ENCODE measurements around the gene SLC7A7. TPM values are rescaled to one million over a fixed set of nuclear protein-coding genes. Genes with fewer than 3 reads are reported as not detected.

SLC7A7 gene
- total and polyA plus RNA-seq, 2 of the 13 experiments (the other 11 are each of a cell fraction or from before 2014, with no cell fraction given), result 0.13 to 0.63 TPM

DNA sequence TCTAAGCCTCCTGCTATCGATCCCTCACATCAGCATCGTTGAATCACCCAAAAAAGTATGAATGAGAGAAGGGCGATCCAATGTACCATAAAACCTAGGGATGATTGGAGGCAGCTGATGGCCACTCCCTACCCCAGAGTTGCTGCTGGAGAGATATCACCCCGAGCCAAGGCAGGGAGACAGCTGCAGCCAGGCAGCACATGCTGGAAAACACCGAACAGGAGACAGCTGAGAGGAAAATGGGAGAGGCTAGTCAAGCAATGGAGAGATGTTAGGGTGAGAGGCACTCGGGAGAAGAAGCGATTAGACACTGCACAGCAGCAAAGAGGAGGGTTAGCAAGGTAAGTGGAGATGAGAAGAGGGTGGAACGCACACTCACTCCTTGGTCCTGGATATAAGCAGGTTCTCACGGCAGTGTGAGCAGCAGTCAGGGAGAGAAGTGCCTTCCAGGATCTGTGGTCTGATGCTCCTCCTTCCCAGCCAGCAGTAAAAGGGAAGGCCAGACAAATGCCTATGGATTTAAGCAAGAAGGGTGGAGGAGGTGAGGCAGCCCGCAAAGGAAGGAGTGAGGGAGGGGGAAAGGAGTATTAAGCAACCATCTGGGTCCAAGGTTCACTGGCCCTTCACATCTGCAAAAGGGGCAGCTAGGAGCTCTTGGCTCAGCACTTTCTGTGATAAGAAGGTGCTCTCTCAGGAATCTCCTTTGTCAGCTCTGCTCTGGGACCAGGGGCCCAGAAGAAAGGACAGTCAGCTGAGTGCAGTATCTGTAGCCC is at the start of gene SLC7A7 (continued):
- TF ChIP-seq, protein P1, sequence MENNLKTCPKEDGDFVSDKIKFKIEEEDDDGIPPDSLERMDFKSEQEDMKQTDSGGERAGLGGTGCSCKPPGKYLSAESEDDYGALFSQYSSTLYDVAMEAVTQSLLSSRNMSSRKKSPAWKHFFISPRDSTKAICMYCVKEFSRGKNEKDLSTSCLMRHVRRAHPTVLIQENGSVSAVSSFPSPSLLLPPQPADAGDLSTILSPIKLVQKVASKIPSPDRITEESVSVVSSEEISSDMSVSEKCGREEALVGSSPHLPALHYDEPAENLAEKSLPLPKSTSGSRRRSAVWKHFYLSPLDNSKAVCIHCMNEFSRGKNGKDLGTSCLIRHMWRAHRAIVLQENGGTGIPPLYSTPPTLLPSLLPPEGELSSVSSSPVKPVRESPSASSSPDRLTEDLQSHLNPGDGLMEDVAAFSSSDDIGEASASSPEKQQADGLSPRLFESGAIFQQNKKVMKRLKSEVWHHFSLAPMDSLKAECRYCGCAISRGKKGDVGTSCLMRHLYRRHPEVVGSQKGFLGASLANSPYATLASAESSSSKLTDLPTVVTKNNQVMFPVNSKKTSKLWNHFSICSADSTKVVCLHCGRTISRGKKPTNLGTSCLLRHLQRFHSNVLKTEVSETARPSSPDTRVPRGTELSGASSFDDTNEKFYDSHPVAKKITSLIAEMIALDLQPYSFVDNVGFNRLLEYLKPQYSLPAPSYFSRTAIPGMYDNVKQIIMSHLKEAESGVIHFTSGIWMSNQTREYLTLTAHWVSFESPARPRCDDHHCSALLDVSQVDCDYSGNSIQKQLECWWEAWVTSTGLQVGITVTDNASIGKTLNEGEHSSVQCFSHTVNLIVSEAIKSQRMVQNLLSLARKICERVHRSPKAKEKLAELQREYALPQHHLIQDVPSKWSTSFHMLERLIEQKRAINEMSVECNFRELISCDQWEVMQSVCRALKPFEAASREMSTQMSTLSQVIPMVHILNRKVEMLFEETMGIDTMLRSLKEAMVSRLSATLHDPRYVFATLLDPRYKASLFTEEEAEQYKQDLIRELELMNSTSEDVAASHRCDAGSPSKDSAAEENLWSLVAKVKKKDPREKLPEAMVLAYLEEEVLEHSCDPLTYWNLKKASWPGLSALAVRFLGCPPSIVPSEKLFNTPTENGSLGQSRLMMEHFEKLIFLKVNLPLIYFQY (CRISPR knock-in tag; IDR thresholded peaks at IDR 0.05; ENCODE audit: borderline replicate concordance), result no peak
- no peak for TF ChIP-seq MZF1 (CRISPR knock-in tag; IDR thresholded peaks at IDR 0.05; ENCODE audit: borderline replicate concordance)
- TF ChIP-seq, protein P2, sequence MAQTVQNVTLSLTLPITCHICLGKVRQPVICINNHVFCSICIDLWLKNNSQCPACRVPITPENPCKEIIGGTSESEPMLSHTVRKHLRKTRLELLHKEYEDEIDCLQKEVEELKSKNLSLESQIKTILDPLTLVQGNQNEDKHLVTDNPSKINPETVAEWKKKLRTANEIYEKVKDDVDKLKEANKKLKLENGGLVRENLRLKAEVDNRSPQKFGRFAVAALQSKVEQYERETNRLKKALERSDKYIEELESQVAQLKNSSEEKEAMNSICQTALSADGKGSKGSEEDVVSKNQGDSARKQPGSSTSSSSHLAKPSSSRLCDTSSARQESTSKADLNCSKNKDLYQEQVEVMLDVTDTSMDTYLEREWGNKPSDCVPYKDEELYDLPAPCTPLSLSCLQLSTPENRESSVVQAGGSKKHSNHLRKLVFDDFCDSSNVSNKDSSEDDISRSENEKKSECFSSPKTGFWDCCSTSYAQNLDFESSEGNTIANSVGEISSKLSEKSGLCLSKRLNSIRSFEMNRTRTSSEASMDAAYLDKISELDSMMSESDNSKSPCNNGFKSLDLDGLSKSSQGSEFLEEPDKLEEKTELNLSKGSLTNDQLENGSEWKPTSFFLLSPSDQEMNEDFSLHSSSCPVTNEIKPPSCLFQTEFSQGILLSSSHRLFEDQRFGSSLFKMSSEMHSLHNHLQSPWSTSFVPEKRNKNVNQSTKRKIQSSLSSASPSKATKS (CRISPR knock-in tag; IDR thresholded peaks at IDR 0.05), result no peak
- no peak for TF ChIP-seq ZNF615 (CRISPR knock-in tag; IDR thresholded peaks at IDR 0.05; ENCODE audit: borderline replicate concordance)
- peak in 1 of 2 experiments; percentile 31; a peak in 2 of 4 replicates for TF ChIP-seq MAFK (conservative IDR thresholded peaks at IDR 0.05 in 1 of 2, IDR thresholded peaks at IDR 0.05 in 1 of 2; ENCODE audit: low read length in 2 of 2)
- TF ChIP-seq, protein P3, sequence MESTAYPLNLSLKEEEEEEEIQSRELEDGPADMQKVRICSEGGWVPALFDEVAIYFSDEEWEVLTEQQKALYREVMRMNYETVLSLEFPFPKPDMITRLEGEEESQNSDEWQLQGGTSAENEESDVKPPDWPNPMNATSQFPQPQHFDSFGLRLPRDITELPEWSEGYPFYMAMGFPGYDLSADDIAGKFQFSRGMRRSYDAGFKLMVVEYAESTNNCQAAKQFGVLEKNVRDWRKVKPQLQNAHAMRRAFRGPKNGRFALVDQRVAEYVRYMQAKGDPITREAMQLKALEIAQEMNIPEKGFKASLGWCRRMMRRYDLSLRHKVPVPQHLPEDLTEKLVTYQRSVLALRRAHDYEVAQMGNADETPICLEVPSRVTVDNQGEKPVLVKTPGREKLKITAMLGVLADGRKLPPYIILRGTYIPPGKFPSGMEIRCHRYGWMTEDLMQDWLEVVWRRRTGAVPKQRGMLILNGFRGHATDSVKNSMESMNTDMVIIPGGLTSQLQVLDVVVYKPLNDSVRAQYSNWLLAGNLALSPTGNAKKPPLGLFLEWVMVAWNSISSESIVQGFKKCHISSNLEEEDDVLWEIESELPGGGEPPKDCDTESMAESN (CRISPR knock-in tag; conservative IDR thresholded peaks at IDR 0.05), result 0 out of 2 replicates have a peak, but pooled peaks have one; percentile 30
- peak; percentile 77 for TF ChIP-seq ZMYM3 (CRISPR knock-in tag; IDR thresholded peaks at IDR 0.05)
- no peak for TF ChIP-seq KDM6A (CRISPR knock-in tag; IDR thresholded peaks at IDR 0.05; ENCODE audit: low read depth)
- TF ChIP-seq FOXO1 (CRISPR knock-in tag; IDR thresholded peaks at IDR 0.05), result 0 out of 2 replicates have a peak, but pooled peaks have one; percentile 10
- TF ChIP-seq ZSCAN30 (CRISPR knock-in tag; IDR thresholded peaks at IDR 0.05), result no peak
- TF ChIP-seq, protein P4, sequence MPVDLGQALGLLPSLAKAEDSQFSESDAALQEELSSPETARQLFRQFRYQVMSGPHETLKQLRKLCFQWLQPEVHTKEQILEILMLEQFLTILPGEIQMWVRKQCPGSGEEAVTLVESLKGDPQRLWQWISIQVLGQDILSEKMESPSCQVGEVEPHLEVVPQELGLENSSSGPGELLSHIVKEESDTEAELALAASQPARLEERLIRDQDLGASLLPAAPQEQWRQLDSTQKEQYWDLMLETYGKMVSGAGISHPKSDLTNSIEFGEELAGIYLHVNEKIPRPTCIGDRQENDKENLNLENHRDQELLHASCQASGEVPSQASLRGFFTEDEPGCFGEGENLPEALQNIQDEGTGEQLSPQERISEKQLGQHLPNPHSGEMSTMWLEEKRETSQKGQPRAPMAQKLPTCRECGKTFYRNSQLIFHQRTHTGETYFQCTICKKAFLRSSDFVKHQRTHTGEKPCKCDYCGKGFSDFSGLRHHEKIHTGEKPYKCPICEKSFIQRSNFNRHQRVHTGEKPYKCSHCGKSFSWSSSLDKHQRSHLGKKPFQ (CRISPR knock-in tag; IDR thresholded peaks at IDR 0.05; ENCODE audit: insufficient replicate concordance), result no peak
- no peak for TF ChIP-seq NFATC3 (CRISPR knock-in tag; IDR thresholded peaks at IDR 0.05)
- no peak for TF ChIP-seq POLR2G (IDR thresholded peaks at IDR 0.05; ENCODE audit: low read depth, low read length)
- TF ChIP-seq ZMAT3 (CRISPR knock-in tag; conservative IDR thresholded peaks at IDR 0.05), result 0 out of 2 replicates have a peak, but pooled peaks have one; percentile 80
- no peak for TF ChIP-seq KDM5A (IDR thresholded peaks at IDR 0.05; ENCODE audit: borderline replicate concordance, low read length)
- no peak for TF ChIP-seq MEF2D (CRISPR knock-in tag; IDR thresholded peaks at IDR 0.05)
- TF ChIP-seq, protein P5, sequence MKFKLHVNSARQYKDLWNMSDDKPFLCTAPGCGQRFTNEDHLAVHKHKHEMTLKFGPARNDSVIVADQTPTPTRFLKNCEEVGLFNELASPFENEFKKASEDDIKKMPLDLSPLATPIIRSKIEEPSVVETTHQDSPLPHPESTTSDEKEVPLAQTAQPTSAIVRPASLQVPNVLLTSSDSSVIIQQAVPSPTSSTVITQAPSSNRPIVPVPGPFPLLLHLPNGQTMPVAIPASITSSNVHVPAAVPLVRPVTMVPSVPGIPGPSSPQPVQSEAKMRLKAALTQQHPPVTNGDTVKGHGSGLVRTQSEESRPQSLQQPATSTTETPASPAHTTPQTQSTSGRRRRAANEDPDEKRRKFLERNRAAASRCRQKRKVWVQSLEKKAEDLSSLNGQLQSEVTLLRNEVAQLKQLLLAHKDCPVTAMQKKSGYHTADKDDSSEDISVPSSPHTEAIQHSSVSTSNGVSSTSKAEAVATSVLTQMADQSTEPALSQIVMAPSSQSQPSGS (CRISPR knock-in tag; IDR thresholded peaks at IDR 0.05), result 0 out of 2 replicates have a peak, but pooled peaks have one; percentile 48

Measured in HepG2 (cell line).